ENCODE results near the gene OR11H6. TPM values are rescaled to one million over a fixed set of nuclear protein-coding genes. Genes with fewer than 3 reads are reported as not detected.

OR11H6 gene
- total and polyA plus RNA-seq, 2 donors (not counting 3 experiments of a cell fraction or from before 2014, with no cell fraction given), result not detected

GRCh38 chr14:20197459-20197858 is 26.1 kb upstream of the OR11H6 start:
- BruUV-seq (replicated peaks), result no TSS peak

More at GRCh38 chr14:20197459-20197858, 26.1 kb upstream of the OR11H6 start:
- ChIA-PET CTCF (no interaction called here), POLR2A (no interaction called here)
- no peak overlapping the region for H3K4me2 ChIP-seq (ENCODE audit: insufficient read depth, low read length)
- no peak overlapping the region for H2AFZ ChIP-seq (ENCODE audit: low read depth, low read length)
- H4K20me1 ChIP-seq (replicated peaks; ENCODE audit: control insufficient read depth, extremely low read depth, insufficient read depth, low read length), result no peaks in the 10 kb centered on the region
- no peak for FAIRE-seq
- H3K9ac ChIP-seq (replicated peaks; ENCODE audit: extremely low read depth, insufficient read depth, low read length), result no peak overlapping the region
- H3K4me3 ChIP-seq (replicated peaks in 1 of 3; ENCODE audit: insufficient read depth in 1 of 3, low read depth in 1 of 3, low read length in 3 of 3), result no peak overlapping the region
- no peaks in the 10 kb centered on the region for H3K9me1 ChIP-seq (replicated peaks; ENCODE audit: control insufficient read depth, extremely low read depth, insufficient read depth, low read length)
- H3K4me1 ChIP-seq (ENCODE audit: control insufficient read depth, extremely low read depth, insufficient read depth, low read length), result no peaks in the 10 kb centered on the region
- H3K36me3 ChIP-seq (ENCODE audit: control insufficient read depth in 2 of 2, extremely low read depth in 1 of 2, insufficient read depth in 2 of 2, low read length in 2 of 2), result no peaks in the 10 kb centered on the region
- H3K9me3 ChIP-seq (replicated peaks; ENCODE audit: control insufficient read depth, insufficient read depth, low read length), result peaks cover 1% of the 10 kb centered on the region
- dilution Hi-C loops (cut with MboI; ENCODE audit: extremely low pct_ligation_motif_present, low sequenced_read_pairs) (no loop called here), intact Hi-C loops (cut with micrococcal nuclease) (no loop called here)
- no peak for TF ChIP-seq EZH2 (IDR thresholded peaks at IDR 0.05; ENCODE audit: borderline replicate concordance, low read depth, low read length, severe bottlenecking)
- TF ChIP-seq GATA2 (IDR thresholded peaks at IDR 0.05; ENCODE audit: insufficient read depth, insufficient read length, low read depth, low read length), result no peak
- TF ChIP-seq MAX (IDR thresholded peaks at IDR 0.05; ENCODE audit: insufficient read depth, insufficient read length), result no peak
- TF ChIP-seq POLR2A (IDR thresholded peaks at IDR 0.05; ENCODE audit: low read depth, low read length), result no peak
- TF ChIP-seq POLR2AphosphoS5 (IDR thresholded peaks at IDR 0.05; ENCODE audit: insufficient read depth, low read depth, low read length), result no peak
- TF ChIP-seq MYC (IDR thresholded peaks at IDR 0.05; ENCODE audit: low read depth, low read length), result no peak
- no peak for TF ChIP-seq CTCF (IDR thresholded peaks at IDR 0.05; ENCODE audit: extremely low read depth in 1 of 2, insufficient read depth in 1 of 2, low read depth in 1 of 2, low read length in 2 of 2)
- no peak overlapping the region for H3K27ac ChIP-seq (ENCODE audit: insufficient read depth, low read depth, low read length)
- no peaks in the 10 kb centered on the region for H3K79me2 ChIP-seq (ENCODE audit: control insufficient read depth, insufficient read depth, low read length)
- H3K27me3 ChIP-seq (ENCODE audit: control insufficient read depth in 2 of 2, insufficient read depth in 2 of 2, low read length in 2 of 2), result no peaks in the 10 kb centered on the region
- no peak for DNase-seq (ENCODE audit: low read depth, low spot score)
